Activated naive CD4-positive, alpha-beta T cell treated with anti-CD3 and anti-CD28 coated beads, Interleukin-2, amount 50 U/mL, for 72 hours (primary cell): ENCODE data around the gene NOC4L. TPM values are rescaled to one million over a fixed set of nuclear protein-coding genes. Genes with fewer than 3 reads are reported as not detected.
"Not testable (repeated sequence)": the region's sequence is repeated elsewhere in the genome, so short reads cannot be mapped to it uniquely, and the experiment has no call there.

Source experiments
- ATAC-seq, 2 donors: fragments of 150-1000 bp; cut with Tn5 transposase; 2 replicates each; pipeline ENCODE4 v1.10.0; 2021; ENCODE audit warnings: mild to moderate bottlenecking in 2 of 2, moderate library complexity in 2 of 2
- DNase-seq, 2 donors: peaks; one replicate each; pipeline ENCODE4 v3.0.0; 2021 to 2022; ENCODE audit warnings: low spot score in 2 of 2
- H3K27ac Mint-ChIP-seq, 2 donors: one replicate each; pipeline ENCODE4 v1.8.0; 2022; ENCODE audit warnings: mild to moderate bottlenecking in 2 of 2, mixed read lengths in 2 of 2
- H3K36me3 Mint-ChIP-seq, 2 donors: one replicate each; pipeline ENCODE4 v1.8.0; 2022; ENCODE audit warnings: mixed read lengths in 2 of 2
- H3K9me3 Mint-ChIP-seq, 2 donors: one replicate each; pipeline ENCODE4 v1.8.0; 2022; ENCODE audit warnings: mixed read lengths in 2 of 2
- total RNA-seq, 2 donors: library from RNA; stranded (reverse); gene quantifications; one replicate each; pipeline ENCODE4 v1.2.3, GENCODE V29; 2022

The NOC4L gene
- 10 to 100 TPM; 21.0 to 29.3 TPM for total RNA-seq

DNA sequence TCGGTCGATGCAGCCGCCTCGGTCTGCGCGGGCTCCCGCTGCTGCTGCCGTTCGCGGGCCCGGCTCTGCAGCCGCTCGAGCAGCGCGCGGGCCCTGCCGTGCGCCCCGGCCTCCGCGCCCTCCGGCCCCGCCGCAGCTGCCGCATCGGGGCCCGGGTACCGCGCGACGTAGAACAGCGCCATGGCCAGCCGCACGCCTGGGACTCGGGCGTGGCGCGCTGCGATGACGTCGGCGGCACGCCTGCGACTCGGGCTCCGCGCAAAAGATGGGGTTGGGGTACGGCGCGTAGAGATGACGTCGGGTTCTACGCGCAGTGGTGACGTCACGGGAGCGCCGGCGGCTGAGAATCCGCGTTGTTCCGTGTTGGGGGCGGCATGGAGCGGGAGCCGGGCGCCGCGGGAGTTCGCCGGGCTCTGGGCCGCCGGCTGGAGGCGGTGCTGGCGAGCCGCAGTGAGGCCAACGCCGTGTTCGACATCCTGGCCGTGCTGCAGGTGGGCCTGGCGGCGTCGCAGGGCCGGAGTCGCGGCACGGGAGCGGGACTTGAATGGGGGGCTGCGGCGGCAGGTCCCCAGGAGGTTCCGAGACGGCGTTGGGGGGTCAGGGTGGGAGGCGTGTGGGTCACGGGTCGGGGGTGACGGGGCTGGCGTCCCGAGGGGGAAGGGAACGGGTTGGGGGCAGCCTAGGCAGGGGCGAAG lies at the start of gene NOC4L, which contains the start of gene DDX51:
TSS of gene NOC4L (plus strand) at position 343 of the 695 bp plus-strand sequence. CDS start at position 375, 32 bp downstream.
TSS of gene DDX51 (minus strand) at position 205 of the 695 bp plus-strand sequence. CDS start at position 182, 23 bp downstream.
- DNase-seq (peak; percentile 96 to 97), ATAC-seq (peak; percentile 96 to 98)
- peaks cover 5 to 15% of the 10 kb centered on the region in 2 donors for H3K36me3 Mint-ChIP-seq
- H3K27ac Mint-ChIP-seq: peak within 1 kb of the TSS; percentile 89 to 99
- H3K9me3 Mint-ChIP-seq: no peaks in the 10 kb centered on the region

GRCh38 chr12:132095520-132096409 lies 48.5 kb upstream of the NOC4L start:
- ATAC-seq (no peak), DNase-seq (no peak)
- Mint-ChIP-seq H3K27ac (peak overlapping the region in 1 of 2 donors; percentile 55), H3K36me3 (peaks cover 16% of the 10 kb centered on the region in 2 donors), H3K9me3 (peaks cover 0 to 7% of the 10 kb centered on the region in 2 donors)

DNA sequence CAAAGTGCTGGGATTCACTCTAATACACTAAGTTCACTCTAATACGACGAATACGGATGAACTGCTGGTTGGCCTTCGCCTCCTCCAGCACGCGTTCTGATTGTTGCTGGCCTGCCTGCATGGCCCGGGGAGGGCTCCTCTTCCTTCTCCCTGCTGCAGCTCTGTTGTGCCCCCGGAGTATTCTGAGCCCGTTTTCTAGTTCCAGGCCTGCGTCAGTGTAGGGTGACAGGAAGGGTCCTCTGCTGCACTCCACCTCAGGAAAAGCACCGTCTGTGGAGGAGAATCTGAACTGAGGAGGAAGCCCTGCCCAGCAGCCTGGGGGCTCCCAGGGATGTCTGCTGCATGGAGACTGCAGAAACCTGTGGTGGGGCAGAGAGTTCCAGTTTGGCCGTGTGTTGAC lies 44.5 kb upstream of the NOC4L start:
- H3K36me3 Mint-ChIP-seq: peaks cover 16% of the 10 kb centered on the region in 2 donors
- no peak overlapping the region for H3K27ac Mint-ChIP-seq
- ATAC-seq (no peak), DNase-seq (no peak)
- peaks cover 0 to 7% of the 10 kb centered on the region in 2 donors for H3K9me3 Mint-ChIP-seq

DNA sequence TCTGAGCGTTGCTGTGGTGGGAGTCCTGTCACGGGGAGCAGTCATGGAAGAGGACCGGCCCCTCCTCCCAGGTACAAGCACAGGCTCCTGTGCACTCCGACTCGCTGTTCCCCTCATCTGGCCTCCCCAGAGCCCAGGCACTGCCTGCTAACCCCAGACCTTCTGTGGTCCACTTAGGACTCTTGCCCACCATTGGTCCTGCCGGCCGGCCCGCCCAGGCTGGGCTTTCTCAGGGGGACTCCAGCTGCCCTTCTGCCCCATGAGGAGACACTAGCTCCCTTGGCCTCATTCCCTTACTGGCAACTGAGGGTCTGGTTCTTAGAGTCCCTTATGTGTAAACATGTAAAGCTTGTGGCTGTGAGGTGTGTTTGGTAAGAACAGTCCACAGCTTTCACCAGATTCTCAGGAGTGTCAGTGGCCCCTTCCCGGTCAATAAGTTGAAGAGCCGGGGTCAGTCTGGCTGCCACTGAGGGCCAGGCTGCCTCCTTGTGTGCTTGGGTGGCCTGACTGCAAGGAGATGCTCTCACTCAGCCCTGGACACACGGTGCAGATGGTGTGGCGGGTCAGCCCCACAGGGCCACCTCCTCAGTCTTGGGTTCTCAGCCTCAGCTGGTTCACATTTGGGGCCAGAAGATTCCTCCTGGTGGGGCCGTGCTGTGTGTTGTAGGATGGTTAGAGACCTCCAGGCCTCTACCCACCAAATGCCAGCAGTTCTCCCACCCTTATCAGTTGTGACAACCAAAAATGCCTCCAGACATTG lies 43.8 kb upstream of the NOC4L start:
- Mint-ChIP-seq H3K36me3 (peaks cover 13 to 14% of the 10 kb centered on the region in 2 donors), H3K27ac (no peak overlapping the region)
- no peak for ATAC-seq

DNA sequence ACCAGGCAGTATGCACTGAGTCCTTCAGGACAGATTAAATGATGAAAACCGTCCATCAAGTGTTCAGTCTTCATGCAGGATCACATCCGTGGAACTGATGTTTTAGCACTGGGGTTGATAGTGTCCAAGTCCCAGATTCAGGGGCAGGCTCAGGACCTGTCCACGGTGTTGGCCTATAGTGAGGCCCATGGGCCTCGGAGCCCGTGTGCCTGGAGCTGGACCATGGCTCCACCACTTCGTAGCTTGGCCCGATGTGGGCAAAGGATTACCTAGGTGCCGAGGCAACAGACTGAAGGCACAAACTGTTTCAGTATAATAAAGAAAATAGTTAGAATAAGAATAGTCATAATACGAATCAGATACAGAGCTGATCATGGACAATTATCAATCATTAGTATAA lies 42.0 kb upstream of the NOC4L start:
- Mint-ChIP-seq H3K36me3 (no peaks in the 10 kb centered on the region), H3K27ac (no peak overlapping the region)

More for the DNA sequence above, 43.8 kb upstream of the NOC4L start:
- peaks cover 0 to 6% of the 10 kb centered on the region in 2 donors for H3K9me3 Mint-ChIP-seq
- no peak for DNase-seq

DNA sequence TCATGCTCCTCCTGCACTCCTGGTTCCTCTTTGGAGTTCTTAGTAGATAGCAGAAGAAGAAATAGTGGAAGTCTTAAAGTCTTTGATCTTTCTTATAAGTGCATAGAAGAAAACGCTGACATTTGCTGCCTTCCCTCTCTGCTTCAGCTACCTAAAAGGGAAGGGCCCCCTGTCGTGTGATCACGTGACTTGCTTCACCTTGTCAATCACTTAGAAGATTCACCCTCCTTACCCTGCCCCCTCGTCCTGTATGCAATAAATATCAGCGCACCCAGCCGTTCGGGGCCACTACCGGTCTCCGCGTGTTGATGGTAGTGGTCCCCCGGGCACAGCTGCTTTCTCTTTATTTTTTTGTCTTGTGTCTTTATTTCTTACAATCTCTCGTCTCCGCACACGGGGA lies 41.2 kb upstream of the NOC4L start:
- not testable (repeated sequence) for H3K9me3 Mint-ChIP-seq, DNase-seq, ATAC-seq, H3K36me3 Mint-ChIP-seq, H3K27ac Mint-ChIP-seq

More for the DNA sequence above, 42.0 kb upstream of the NOC4L start:
- ATAC-seq: no peak
- no peaks in the 10 kb centered on the region for H3K9me3 Mint-ChIP-seq
- DNase-seq: no peak

DNA sequence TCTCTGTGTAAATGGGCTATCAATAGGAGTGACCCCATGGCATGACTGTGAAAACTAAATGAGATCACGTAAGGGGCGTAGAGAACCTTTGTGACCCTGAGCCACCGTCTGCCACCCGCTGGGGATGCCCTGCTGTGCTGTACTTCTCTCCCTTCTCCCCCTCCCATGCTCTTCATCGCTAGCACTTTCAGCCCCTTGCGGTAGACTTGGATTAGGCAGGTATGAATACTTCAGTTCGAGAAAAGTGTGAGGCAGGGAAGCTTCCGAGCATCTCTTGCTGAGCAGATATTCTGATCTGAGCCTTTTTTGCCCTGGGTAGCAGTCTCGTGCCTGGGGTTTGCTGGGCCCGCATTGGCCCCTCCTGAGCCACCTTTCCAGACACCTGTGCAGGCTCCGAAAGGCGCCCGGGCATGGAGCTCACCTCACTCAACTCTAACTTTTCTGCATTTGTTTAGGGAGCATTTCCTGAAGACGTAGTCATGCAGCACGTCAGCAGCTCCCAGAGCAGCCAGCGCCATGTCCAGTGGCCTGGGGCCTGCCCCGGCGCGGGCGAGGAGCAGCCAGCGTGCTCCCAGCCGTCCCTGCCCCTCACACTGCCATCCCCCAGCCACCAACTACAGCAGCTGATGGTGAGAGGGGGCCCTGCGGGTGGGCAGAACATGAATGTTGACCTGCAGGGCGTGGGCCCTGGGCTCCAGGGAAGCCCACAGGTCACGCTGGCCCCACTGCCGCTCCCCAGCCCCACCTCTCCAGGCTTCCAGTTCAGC lies 40.5 kb upstream of the NOC4L start:
- H3K27ac Mint-ChIP-seq: no peak overlapping the region
- no peaks in the 10 kb centered on the region for H3K9me3 Mint-ChIP-seq
- no peak for ATAC-seq
- DNase-seq: no peak
- no peaks in the 10 kb centered on the region for H3K36me3 Mint-ChIP-seq

DNA sequence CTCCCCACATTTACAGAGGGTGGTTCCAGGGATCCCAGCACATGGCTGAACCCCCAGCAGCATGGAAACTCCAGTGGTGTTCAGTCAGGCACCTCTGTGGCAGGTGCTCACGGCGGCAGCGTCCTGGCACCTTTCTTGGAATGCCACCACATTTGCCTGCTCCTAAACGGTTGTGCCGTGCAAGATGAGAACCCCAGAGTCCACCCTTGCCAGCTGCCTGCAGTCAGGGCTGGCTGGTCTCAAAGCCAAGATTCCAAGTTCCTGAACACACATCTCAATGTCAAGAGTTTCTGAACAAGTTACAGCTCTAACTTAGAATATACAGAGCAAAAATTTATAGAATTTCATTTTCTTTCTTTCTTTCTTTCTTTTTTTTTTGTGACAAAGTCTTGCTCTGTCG lies 38.8 kb upstream of the NOC4L start:
- H3K27ac Mint-ChIP-seq: no peak overlapping the region

DNA sequence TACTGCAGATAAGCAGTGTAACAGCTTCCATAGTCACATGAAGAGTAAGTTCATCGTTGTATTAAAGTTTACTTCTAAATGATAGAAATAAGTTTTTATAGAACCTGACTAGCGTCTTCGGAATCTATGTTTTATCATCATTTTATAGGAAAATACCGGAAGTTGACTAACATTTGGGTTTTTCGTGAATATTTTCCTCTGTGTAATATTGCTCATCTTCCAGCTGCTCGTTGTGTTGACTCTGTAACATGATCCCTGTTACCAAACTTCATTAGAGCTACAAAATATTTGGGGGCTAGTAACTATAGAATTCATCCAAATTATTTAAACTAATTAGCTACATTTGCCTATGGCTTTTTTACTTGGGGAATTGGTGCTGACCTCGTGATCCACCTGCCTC lies 37.3 kb upstream of the NOC4L start:
- H3K27ac Mint-ChIP-seq: no peak overlapping the region
- H3K36me3 Mint-ChIP-seq: peaks cover 0 to 4% of the 10 kb centered on the region in 2 donors
- ATAC-seq: no peak
- H3K9me3 Mint-ChIP-seq: no peaks in the 10 kb centered on the region
- no peak for DNase-seq

More for the DNA sequence above, 38.8 kb upstream of the NOC4L start:
- ATAC-seq (no peak), DNase-seq (no peak)
- Mint-ChIP-seq H3K36me3 (no peaks in the 10 kb centered on the region), H3K9me3 (no peaks in the 10 kb centered on the region)

- Mint-ChIP-seq H3K9me3 (no peaks in the 10 kb centered on the region), H3K36me3 (peaks cover 0 to 4% of the 10 kb centered on the region in 2 donors), H3K27ac (no peak overlapping the region)
- DNase-seq (no peak), ATAC-seq (no peak)
Observed at GRCh38 chr12:132108211-132108832, 35.9 kb upstream of the NOC4L start.

- peaks cover 0 to 4% of the 10 kb centered on the region in 2 donors for H3K36me3 Mint-ChIP-seq
- DNase-seq (no peak), ATAC-seq (no peak)
- H3K9me3 Mint-ChIP-seq: no peaks in the 10 kb centered on the region
- peak overlapping the region in 1 of 2 donors; percentile 79 for H3K27ac Mint-ChIP-seq
Observed at GRCh38 chr12:132109741-132110140, 34.5 kb upstream of the NOC4L start.

GRCh38 chr12:132110677-132111076 lies 33.6 kb upstream of the NOC4L start:
- H3K9me3 Mint-ChIP-seq: no peaks in the 10 kb centered on the region
- no peak for DNase-seq
- no peak for ATAC-seq
- H3K36me3 Mint-ChIP-seq: peaks cover 0 to 4% of the 10 kb centered on the region in 2 donors
- peak overlapping the region in 1 of 2 donors; percentile 81 for H3K27ac Mint-ChIP-seq

DNA sequence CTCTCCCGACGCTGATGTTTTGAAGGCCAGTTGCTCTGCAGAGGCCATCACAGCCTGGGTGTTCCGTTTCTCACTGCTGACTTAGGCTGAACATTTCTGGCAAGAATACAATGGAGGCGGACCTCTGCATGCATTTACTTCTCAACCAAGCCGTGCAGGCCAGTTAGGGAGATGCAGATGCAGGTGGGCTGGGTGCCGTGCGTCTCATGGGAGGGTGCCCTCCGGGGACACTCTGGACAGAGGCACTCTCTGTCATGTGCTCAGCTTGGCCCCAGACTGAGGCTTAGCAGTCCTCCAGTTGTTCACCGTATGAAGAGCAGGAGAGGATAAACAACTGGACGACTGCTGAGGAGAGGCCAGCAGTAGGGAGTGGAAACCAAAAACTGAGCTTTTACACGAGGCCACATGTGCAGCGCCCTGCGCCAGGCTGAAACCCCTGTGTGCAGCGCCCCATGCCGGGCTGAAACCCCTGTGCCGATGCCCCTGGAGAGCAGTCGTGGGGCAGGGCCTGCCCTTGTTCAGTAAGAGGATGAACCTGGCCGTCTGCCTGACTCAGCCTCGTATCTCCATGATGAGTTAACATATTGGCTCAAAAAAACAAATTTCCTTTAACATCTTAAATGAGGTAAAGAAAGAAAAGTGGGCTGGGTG lies 32.5 kb upstream of the NOC4L start:
- no peak for ATAC-seq

DNA sequence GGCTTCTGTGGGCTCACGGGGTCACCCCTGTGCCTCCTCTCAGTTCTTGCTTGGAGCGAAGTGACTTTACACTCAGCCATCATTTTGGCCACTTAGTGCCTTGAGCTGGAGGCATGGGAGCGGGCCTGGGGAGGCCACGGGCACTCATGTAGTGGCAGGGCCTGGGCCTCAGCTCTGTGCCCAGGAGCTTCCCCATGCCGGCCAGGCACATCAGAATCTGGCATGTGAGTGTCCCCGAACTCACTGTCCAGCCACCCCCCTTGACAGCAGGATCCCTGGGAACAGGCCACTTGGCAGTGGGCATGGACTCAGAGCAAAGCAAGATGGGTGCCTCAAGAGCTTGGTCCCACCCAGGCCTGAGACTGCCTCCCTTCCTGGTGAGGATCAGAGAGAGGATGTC lies 29.6 kb upstream of the NOC4L start:
- peaks cover 0 to 4% of the 10 kb centered on the region in 2 donors for H3K36me3 Mint-ChIP-seq
- no peak for DNase-seq
- H3K27ac Mint-ChIP-seq: no peak overlapping the region
- H3K9me3 Mint-ChIP-seq: no peaks in the 10 kb centered on the region
- ATAC-seq: no peak

More for the DNA sequence above, 32.5 kb upstream of the NOC4L start:
- no peak for DNase-seq
- H3K27ac Mint-ChIP-seq: peak overlapping the region in 1 of 2 donors; percentile 50
- H3K9me3 Mint-ChIP-seq: no peaks in the 10 kb centered on the region
- peaks cover 0 to 4% of the 10 kb centered on the region in 2 donors for H3K36me3 Mint-ChIP-seq

- peaks cover 0 to 4% of the 10 kb centered on the region in 2 donors for H3K36me3 Mint-ChIP-seq
- H3K27ac Mint-ChIP-seq: no peak overlapping the region
- no peaks in the 10 kb centered on the region for H3K9me3 Mint-ChIP-seq
- ATAC-seq (no peak), DNase-seq (no peak)
Observed at GRCh38 chr12:132115500-132115899, 28.8 kb upstream of the NOC4L start.
